GM12878 (cell line): ENCODE data around the gene LRTM1. TPM values are rescaled to one million over a fixed set of nuclear protein-coding genes. Genes with fewer than 3 reads are reported as not detected.

ENCODE experiments used
- ATAC-seq: fragments of 200-7000 bp; cut with Tn5 transposase; 3 replicates; pipeline ENCODE4 v1.9.1; 2020; ENCODE audit warnings: mild to moderate bottlenecking, moderate library complexity
- BruUV-seq: library from RNA; stranded (reverse); fragments of 400-500 nt; replicated peaks from 2 replicates; lab custom pipeline; 2021; lab: Mats Ljungman, UMichigan
- CTCF ChIA-PET: fragments of 300-600 bp; sonication (Branson Sonifier 250); formaldehyde crosslinking; extraction: SDS; loops from one replicate; lab custom pipeline; 2021; ENCODE audit warnings: inconsistent platforms; lab: Yijun Ruan, JAX
- POLR2A ChIA-PET: fragments of 350-600 bp; formaldehyde crosslinking; extraction: SDS; loops from one replicate; lab custom pipeline; 2021; ENCODE audit warnings: inconsistent platforms; lab: Charles Lee
- RAD21 ChIA-PET: fragments of 300-600 bp; sonication (Branson Sonifier 250); formaldehyde crosslinking; loops from one replicate; lab custom pipeline; 2023; ENCODE audit warnings: antibody characterized with exemption; ENCODE audit not compliant: unreplicated experiment; lab: Charles Lee
- SMC1A ChIA-PET: fragments of 300-600 bp; sonication (Branson Sonifier 250); formaldehyde crosslinking; loops from one replicate; lab custom pipeline; 2023; ENCODE audit not compliant: unreplicated experiment, uncharacterized antibody; lab: Charles Lee
- DNase-seq: peaks from one replicate; pipeline ENCODE4 v3.0.0-alpha.2; 2011; ENCODE audit warnings: low read depth, low spot score
- FAIRE-seq: peaks from 3 replicates; lab custom pipeline; 2011; peaks lifted over from hg19 to GRCh38; lab: Jason Lieb, UNC
- H2AFZ ChIP-seq: 2 replicates; pipeline ENCODE4 v1.6.0; 2011; ENCODE audit warnings: low read depth, low read length, control low read depth; ENCODE audit not compliant: control insufficient read depth
- H3K27ac ChIP-seq: 2 replicates; pipeline ENCODE4 v1.5.1; 2011; ENCODE audit warnings: control low read depth; ENCODE audit not compliant: control insufficient read depth, insufficient read depth
- H3K27me3 ChIP-seq, 2 experiments: replicated peaks in 1 of 2; 2 replicates each; pipeline versions ENCODE4 v1.6.0 to v1.6.1; 2011; ENCODE audit warnings: low read length in 1 of 2; ENCODE audit not compliant: control insufficient read depth in 2 of 2, insufficient read depth in 2 of 2
- H3K36me3 ChIP-seq, 2 experiments: 2 replicates each; pipeline ENCODE4 v1.5.1; 2011; ENCODE audit warnings: low read length in 1 of 2; ENCODE audit not compliant: control insufficient read depth in 2 of 2, insufficient read depth in 2 of 2
- H3K4me1 ChIP-seq: 2 replicates; pipeline ENCODE4 v1.6.1; 2011; ENCODE audit warnings: mild to moderate bottlenecking, low read length, moderate library complexity, mixed read lengths; ENCODE audit not compliant: control insufficient read depth, insufficient read depth
- H3K4me2 ChIP-seq: 2 replicates; pipeline ENCODE4 v1.6.0; 2011; ENCODE audit warnings: control low read depth; ENCODE audit not compliant: control insufficient read depth, insufficient read depth
- H3K4me3 ChIP-seq: fragments of 200-600 bp; sonication (generic); 2 replicates; pipeline ENCODE4 v1.5.1; 2016
- H3K79me2 ChIP-seq: 2 replicates; pipeline ENCODE4 v1.6.0; 2011; ENCODE audit warnings: low read length; ENCODE audit not compliant: control insufficient read depth, insufficient read depth
- H3K9ac ChIP-seq: 2 replicates; pipeline ENCODE4 v1.8.0; 2011; ENCODE audit warnings: low read length, control low read depth, mixed read lengths; ENCODE audit not compliant: control insufficient read depth, insufficient read depth
- H3K9me3 ChIP-seq: replicated peaks from 3 replicates; pipeline ENCODE4 v1.5.1; 2011; ENCODE audit warnings: mild to moderate bottlenecking, low read length; ENCODE audit not compliant: control insufficient read depth, insufficient read depth
- H4K20me1 ChIP-seq: 2 replicates; pipeline ENCODE4 v1.6.0; 2011; ENCODE audit not compliant: control insufficient read depth, insufficient read depth
- DPF2 ChIP-seq: fragments of 450-650 bp; IDR thresholded peaks from 2 replicates; pipeline ENCODE4 v1.6.1; 2017; ENCODE audit warnings: mild to moderate bottlenecking
- GABPA ChIP-seq: IDR thresholded peaks from 2 replicates; pipeline ENCODE4 v1.6.1; 2014; ENCODE audit warnings: antibody characterized with exemption, low read depth, mild to moderate bottlenecking, inconsistent platforms
- PBX3 ChIP-seq: IDR thresholded peaks from 2 replicates; pipeline ENCODE4 v1.6.1; 2011; ENCODE audit warnings: mild to moderate bottlenecking, low read depth, low read length, moderate library complexity; ENCODE audit not compliant: insufficient replicate concordance
- POLR2AphosphoS5 ChIP-seq: IDR thresholded peaks from 2 replicates; pipeline ENCODE4 v1.6.1; 2011; ENCODE audit warnings: mild to moderate bottlenecking, low read length, inconsistent platforms
- TAF1 ChIP-seq: IDR thresholded peaks from 2 replicates; pipeline ENCODE4 v1.6.1; 2011; ENCODE audit warnings: mild to moderate bottlenecking, low read depth, low read length, borderline replicate concordance
- TCF3 ChIP-seq: IDR thresholded peaks from 2 replicates; pipeline ENCODE4 v1.6.1; 2012; ENCODE audit warnings: low read depth, mild to moderate bottlenecking, low read length, borderline replicate concordance; ENCODE audit not compliant: insufficient read depth
- ZBTB11 ChIP-seq: fragments of 450-650 bp; formaldehyde crosslinking; IDR thresholded peaks from 2 replicates; pipeline ENCODE4 v1.5.0; 2022; ENCODE audit warnings: mild to moderate bottlenecking, missing genetic modification characterization
- ZBTB40 ChIP-seq: fragments of 450-650 bp; IDR thresholded peaks from 2 replicates; pipeline ENCODE4 v1.6.1; 2016; ENCODE audit warnings: mild to moderate bottlenecking, moderate library complexity, borderline replicate concordance
- WGBS: methylation state at CpG from one replicate; pipeline ENCODE4 v1.1.6; 2016; ENCODE audit warnings: low lambda C conversion rate; ENCODE audit not compliant: insufficient replicate concordance, insufficient coverage; ENCODE audit errors: missing lambda C conversion rate; 5-methylcytosine and 5-hydroxymethylcytosine counted together
- in situ Hi-C: fragments of 300-500 bp; cut with MboI; formaldehyde crosslinking; loops from 9 replicates; pipeline ENCODE4 v1.14.3; 2018; ENCODE audit warnings: mixed read lengths
- intact Hi-C: fragments of 100-400 bp; cut with micrococcal nuclease; formaldehyde crosslinking; loops from one replicate; pipeline ENCODE4 v1.14.2; 2022; ENCODE audit not compliant: unreplicated experiment
- polyA plus RNA-seq, 11 experiments: library from polyadenylated mRNA; depleted of rRNA in 4 of 11; unstranded in 6 of 11; stranded (reverse) in 5 of 11; fragments of >200 nt; fragmentation: Nextera tagmentation in 4 of 11; fragmentation: Illumina TruSeq in 1 of 11; extraction: Ambion mirVana in 4 of 11; extraction: Trizol in 1 of 11; gene quantifications; 1 replicate in 1 of 11; 2 replicates in 10 of 11; pipeline versions ENCODE4 v1.2.1 to v1.2.3, GENCODE V29; 2011 to 2016; ENCODE audit warnings: inconsistent platforms in 2 of 11, missing spikeins in 2 of 11, low read depth in 1 of 11
- total RNA-seq, 4 experiments: library from RNA; depleted of rRNA in 3 of 4; stranded (reverse); fragments of >200 nt in 3 of 4; fragmentation: Illumina TruSeq in 1 of 4; extraction: Trizol in 1 of 4; gene quantifications; 2 replicates each; pipeline versions ENCODE4 v1.2.1 to v1.2.3, GENCODE V29; 2013 to 2021

LRTM1 gene
- total and polyA plus RNA-seq, 10 of the 15 experiments (the other 5 are each of a cell fraction or from before 2014, with no cell fraction given) = 0.08 TPM; not detected in 9

GRCh38 chr3:54939557-54940300 lies 11.9 kb upstream of the LRTM1 start (continued):
- no peak for TF ChIP-seq ZBTB11 (CRISPR knock-in tag)

GRCh38 chr3:54936561-54936960 lies 8.7 kb upstream of the LRTM1 start:
- no peaks in the 10 kb centered on the region for H3K9me3 ChIP-seq
- SMC1A ChIA-PET = no interaction called here
- H4K20me1 ChIP-seq = no peaks in the 10 kb centered on the region
- WGBS = 38% methylated on average over 5 of the region's 5 CpGs
- no peak overlapping the region for H3K4me2 ChIP-seq
- H2AFZ ChIP-seq = no peak overlapping the region
- FAIRE-seq (no peak), DNase-seq (no peak), ATAC-seq (no peak)
- in situ Hi-C loops (no loop called here), intact Hi-C loops (no loop called here)
- POLR2A ChIA-PET = no interaction called here
- H3K27me3 ChIP-seq = peaks cover 0 to 4% of the 10 kb centered on the region in 2 experiments; a peak in 3 of 4 replicates
- no peak overlapping the region for H3K4me3 ChIP-seq
- H3K79me2 ChIP-seq = no peaks in the 10 kb centered on the region
- H3K4me1 ChIP-seq = no peaks in the 10 kb centered on the region
- H3K36me3 ChIP-seq = no peaks in the 10 kb centered on the region
- RAD21 ChIA-PET = no interaction called here
- TF ChIP-seq POLR2AphosphoS5 (no peak), PBX3 (no peak), TCF3 (no peak), DPF2 (no peak), TAF1 (no peak), GABPA (no peak), ZBTB40 (no peak)
- no peak overlapping the region for H3K9ac ChIP-seq
- no TSS peak for BruUV-seq
- H3K27ac ChIP-seq = no peak overlapping the region
- CTCF ChIA-PET = no interaction called here
